ENCODE results near the gene IL12RB1.
"Not testable (repeated sequence)": the region's sequence is repeated elsewhere in the genome, so short reads cannot be mapped to it uniquely, and the experiment has no call there.

Gene IL12RB1

GRCh38 chr19:18046059-18046718 is 40.5 kb downstream of the IL12RB1 start:
- DNase-seq (ENCODE audit: low read depth), result no peak

GRCh38 chr19:18045307-18046050 is 41.3 kb downstream of the IL12RB1 start:
- DNase-seq (ENCODE audit: low read depth), result no peak

- DNase-seq (ENCODE audit: low read depth), result peak; percentile 74
Observed at GRCh38 chr19:18044825-18045304, 41.9 kb downstream of the IL12RB1 start.

DNA sequence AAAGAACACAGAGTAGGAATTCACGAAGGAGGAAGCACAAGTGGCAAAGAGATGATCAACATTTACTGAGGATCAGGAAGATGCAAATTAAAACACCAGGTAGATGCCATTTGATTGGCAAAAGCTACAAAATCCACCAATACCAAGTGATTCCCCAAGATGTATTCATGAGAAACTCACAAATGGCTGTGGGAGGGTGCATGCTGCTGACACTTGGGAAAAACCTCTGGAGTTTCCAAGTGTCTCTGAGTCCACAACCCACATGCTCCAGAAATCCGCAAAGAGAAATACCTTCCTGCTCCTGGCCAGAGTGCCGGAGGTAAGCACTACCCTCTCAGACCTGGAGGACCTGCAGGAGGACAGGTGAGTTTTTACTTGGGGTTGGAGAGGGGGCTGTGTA is 43.1 kb downstream of the IL12RB1 start:
- no peak for DNase-seq (ENCODE audit: low read depth)

GRCh38 chr19:18041054-18041453 is 45.7 kb downstream of the IL12RB1 start:
- no peak for DNase-seq (ENCODE audit: low read depth)

DNA sequence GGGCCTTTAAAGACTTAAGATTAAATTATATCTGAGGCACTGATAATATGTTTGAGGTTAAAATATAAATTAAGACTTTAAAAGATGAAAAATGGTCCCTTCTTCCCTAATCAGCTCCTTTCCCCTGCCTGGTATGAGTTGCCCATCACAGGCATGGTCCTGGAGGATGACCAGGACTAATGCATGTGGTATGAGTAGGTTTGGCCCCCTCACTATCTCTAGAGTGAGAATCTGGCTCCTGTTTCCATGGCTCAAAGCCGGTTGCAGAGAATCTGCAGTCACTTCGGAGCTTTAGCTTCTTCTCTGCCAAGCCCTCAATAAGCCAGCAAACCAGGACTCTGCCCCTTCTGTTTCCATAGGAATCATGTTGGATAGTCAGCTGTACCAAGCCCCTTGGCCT is 54.6 kb downstream of the IL12RB1 start:
- DNase-seq (ENCODE audit: low read depth), result not testable (repeated sequence)

DNA sequence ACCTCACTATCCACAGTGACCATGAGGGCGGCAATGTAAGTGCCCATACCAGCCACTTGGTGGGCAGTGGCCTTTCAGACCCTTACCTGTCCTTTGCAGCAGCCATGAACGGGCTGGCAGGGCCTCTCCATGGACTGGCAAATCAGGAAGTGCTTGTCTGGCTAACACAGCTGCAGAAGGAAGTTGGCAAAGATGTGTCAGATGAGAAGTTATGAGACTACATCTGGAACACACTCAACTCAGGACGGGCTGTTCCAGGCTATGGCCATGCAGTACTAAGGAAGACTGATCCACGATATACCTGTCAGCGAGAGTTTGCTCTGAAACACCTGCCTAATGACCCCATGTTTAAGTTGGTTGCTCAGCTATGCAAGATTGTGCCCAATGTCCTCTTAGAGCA is 55.3 kb downstream of the IL12RB1 start:
- not testable (repeated sequence) for DNase-seq (ENCODE audit: low read depth)

GRCh38 chr19:18029617-18030338 is 57.0 kb downstream of the IL12RB1 start:
- DNase-seq (ENCODE audit: low read depth), result no peak

- no peak for DNase-seq (ENCODE audit: low read depth)
Observed at GRCh38 chr19:18027151-18027550, 59.6 kb downstream of the IL12RB1 start.

- DNase-seq (ENCODE audit: low read depth), result no peak
Observed at GRCh38 chr19:18023622-18024251, 63.0 kb downstream of the IL12RB1 start.

- no peak for DNase-seq (ENCODE audit: low read depth)
Observed at GRCh38 chr19:18021121-18021755, 65.5 kb downstream of the IL12RB1 start.

DNA sequence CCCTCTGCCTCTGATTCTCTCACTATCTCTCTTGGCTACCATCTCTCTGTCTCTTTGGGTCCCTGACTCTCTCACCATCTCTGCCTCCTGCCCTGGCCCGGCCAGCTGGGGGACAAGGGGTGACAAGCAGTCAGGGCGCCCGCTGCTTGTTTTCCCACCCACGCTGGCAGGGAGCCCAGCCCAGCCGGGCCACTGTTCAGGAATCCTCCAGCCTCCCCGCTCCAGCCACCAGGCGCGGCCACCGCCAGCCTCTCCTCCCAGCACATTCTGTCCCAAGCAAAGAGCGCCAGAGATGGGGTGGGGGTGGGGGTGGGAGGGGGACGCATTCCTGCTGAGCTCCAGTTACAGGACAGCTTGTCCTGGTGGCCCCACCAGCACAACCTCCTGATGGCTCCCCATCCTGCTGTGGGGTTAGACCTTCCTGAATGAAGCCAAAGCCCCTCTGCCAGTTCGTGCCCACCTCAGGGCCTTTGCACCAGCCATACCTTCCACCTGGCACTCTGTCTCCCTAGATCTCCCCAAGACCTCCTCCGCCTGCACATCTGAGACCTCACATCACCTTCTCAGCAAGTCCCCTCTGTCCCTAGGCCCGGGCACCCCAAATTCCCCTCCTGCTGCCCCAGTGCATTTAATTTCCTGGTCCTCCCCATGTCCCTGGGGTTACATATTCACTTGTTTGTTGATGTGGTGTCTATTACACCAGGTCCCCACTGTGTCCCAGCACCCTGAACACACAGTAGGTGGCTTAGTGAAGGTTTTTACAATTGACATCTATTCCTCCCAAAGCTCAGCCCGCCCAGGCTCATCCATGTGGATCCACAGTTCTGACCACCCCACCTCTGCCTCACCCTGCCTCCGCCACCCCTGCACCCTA is 66.3 kb downstream of the IL12RB1 start:
- DNase-seq (ENCODE audit: low read depth), result no peak

GRCh38 chr19:18017275-18018083 is 69.3 kb downstream of the IL12RB1 start:
- no peak for DNase-seq (ENCODE audit: low read depth)

DNA sequence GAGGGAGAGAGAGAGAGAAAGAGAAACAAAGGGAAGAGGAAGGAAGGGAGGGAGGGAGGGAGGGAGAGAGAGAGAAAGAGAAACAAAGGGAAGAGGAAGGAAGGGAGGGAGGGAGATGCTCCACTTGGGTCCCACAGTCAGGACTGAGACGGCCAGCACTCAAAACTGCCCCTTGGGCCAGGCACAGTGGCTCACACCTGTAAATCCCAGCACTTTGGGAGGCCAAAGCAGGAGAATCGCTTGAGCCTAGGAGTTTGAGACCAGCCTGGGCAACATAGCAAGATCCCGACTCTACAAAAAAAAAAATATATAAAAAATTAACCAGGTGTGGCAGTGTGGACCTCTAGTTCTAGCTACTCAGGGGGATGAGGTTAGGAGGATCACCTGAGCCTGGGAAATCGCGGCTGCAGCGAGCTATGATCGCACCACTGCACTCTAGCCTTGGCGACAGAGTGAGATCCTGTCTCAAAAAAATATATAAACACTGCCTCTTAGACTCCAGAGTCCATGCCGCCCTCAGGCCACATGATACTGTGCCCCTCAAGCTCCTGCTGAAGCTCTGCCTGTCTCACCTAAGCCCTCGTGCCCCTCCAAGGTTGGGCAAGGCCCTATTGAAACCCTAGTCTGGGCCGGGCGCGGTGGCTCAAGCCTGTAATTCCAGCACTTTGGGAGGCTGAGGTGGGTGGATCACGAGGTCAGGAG is 70.4 kb downstream of the IL12RB1 start:
- DNase-seq (ENCODE audit: low read depth), result no peak

DNA sequence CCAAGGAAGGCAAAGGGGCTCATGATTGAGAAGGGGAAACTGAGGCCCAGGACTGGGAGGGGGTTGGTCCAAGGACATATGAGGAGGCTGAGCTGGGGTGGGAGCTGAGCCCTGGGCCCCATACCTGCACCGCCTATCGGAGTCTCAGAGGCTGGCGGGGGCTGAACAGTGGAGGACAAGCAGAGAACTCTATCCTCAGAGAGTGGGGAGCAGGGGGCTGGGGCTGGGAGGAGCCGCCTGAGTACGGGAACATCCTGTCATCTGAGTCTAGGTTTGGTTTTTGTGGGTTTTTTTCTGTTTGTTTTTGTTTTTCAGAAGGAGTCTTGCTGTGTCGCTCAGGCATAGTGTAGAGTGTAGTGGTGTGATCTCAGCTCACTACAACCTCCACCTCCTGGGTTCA is 72.5 kb downstream of the IL12RB1 start:
- no peak for DNase-seq (ENCODE audit: low read depth)

- DNase-seq (ENCODE audit: low read depth), result no peak
Observed at GRCh38 chr19:18013210-18014111, 73.3 kb downstream of the IL12RB1 start.

DNA sequence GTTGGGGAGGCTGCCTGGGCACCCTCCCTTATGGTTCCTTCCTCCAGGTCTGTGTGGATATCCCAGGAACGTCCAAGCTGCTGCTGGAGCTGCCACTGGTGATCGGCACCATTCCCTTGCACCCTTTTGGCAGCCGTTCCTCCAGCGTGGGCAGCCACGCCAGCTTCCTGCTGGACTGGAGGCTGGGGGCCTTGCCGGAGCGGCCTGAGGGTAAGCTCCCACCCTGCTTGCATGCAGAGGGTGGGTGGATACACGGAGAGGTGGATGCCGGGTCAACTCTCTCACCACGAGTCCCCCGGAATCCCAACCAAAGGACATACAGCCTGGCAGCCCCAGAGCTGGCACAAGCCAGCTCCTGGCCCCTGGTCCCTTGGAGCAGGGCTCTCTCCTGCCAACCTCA is 76.6 kb downstream of the IL12RB1 start:
- DNase-seq (ENCODE audit: low read depth), result no peak

DNA sequence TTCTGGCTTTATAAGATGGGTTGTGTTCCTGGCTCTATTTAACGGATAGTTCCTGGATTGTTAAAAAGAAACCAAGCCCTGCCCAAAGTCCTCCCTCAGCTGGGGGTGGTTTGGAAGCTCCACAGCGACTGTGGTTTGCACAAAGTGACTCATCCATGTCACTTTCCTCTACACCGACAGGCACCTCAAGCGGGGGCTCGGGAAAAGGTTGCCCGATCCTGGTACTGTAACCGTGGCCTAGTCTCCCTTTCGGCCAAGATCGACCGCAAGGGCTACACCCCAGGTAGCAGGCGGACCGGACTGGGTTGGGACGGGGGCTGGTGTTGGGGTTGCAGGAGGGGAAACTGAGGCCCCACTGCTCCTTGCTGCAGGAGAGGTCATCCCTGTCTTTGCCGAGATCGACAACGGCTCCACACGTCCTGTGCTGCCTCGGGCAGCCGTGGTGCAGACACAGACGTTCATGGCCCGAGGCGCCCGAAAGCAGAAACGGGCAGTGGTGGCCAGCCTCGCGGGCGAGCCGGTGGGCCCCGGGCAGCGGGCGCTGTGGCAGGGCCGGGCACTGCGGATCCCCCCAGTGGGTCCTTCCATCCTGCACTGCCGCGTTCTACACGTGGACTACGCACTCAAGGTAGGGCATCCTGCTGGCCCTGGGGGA is 77.2 kb downstream of the IL12RB1 start:
- no peak for DNase-seq (ENCODE audit: low read depth)
